Mammary epithelial cell (primary cell): ENCODE results near the gene DTNB.

ENCODE experiments used
- EZH2 ChIP-seq: IDR thresholded peaks from 2 replicates; pipeline ENCODE4 v1.6.1; 2012; ENCODE audit warnings: low read length, inconsistent platforms, borderline replicate concordance
- TF ChIP-seq, protein P1 (sequence below), 2 donors: IDR thresholded peaks in 1 of 2; conservative IDR thresholded peaks in 1 of 2; 2 replicates each; pipeline ENCODE4 v1.5.1; 2011 to 2012; ENCODE audit warnings: inconsistent platforms in 2 of 2, low read length in 2 of 2, mild to moderate bottlenecking in 2 of 2, control low read depth in 1 of 2, low read depth in 1 of 2; ENCODE audit not compliant: insufficient read depth in 1 of 2; ENCODE audit errors: extremely low read depth in 1 of 2

DNA sequence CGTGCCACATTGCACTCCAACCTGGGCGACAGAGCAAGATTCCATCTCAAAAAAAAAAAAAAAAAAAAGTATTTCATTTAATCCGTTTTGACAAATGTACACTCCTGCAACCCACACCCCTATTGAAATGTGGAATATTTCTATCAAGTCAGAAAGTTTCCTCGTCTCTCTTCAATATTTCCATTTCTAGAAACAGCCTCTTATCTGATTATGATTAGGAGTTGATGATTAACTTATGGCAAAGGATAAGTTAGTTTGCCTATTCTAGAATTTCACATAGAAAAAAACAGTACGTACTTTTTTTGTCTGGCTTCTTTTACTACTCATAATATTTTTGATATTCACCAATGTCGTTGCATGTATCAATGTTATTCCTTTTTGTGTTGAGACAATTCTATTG, 224.6 kb downstream of the DTNB start:
- TF ChIP-seq, protein P1, sequence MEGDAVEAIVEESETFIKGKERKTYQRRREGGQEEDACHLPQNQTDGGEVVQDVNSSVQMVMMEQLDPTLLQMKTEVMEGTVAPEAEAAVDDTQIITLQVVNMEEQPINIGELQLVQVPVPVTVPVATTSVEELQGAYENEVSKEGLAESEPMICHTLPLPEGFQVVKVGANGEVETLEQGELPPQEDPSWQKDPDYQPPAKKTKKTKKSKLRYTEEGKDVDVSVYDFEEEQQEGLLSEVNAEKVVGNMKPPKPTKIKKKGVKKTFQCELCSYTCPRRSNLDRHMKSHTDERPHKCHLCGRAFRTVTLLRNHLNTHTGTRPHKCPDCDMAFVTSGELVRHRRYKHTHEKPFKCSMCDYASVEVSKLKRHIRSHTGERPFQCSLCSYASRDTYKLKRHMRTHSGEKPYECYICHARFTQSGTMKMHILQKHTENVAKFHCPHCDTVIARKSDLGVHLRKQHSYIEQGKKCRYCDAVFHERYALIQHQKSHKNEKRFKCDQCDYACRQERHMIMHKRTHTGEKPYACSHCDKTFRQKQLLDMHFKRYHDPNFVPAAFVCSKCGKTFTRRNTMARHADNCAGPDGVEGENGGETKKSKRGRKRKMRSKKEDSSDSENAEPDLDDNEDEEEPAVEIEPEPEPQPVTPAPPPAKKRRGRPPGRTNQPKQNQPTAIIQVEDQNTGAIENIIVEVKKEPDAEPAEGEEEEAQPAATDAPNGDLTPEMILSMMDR (conservative IDR thresholded peaks at IDR 0.05 in 1 of 2, IDR thresholded peaks at IDR 0.05 in 1 of 2; ENCODE audit: extremely low read depth in 1 of 2, insufficient read depth in 1 of 2, low read depth in 1 of 2, low read length in 2 of 2): no peak
- no peak for TF ChIP-seq EZH2
